ENCODE results near the gene NRG3. TPM values are rescaled to one million over a fixed set of nuclear protein-coding genes. Genes with fewer than 3 reads are reported as not detected.

The NRG3 gene
- total RNA-seq, 4 donors from 2014 or later: 0.20 to 1.1 (median 0.84) TPM; not detected in 1

GRCh38 chr10:82194419-82194818 lies 319.4 kb downstream of the NRG3 start:
- Histone ChIP-seq H3K4me1 (no peaks in the 10 kb centered on the region), H3K36me3 (no peaks in the 10 kb centered on the region), H3K27me3 (no peaks in the 10 kb centered on the region), H3K4me3 (no peak overlapping the region), H3K27ac (no peak overlapping the region), H3K9me3 (peaks cover 0 to 2% (median 0%) of the 10 kb centered on the region in 4 donors)
- DNase-seq (ENCODE audit: low spot score in 2 of 2): no peak
- WGBS, 2 donors: 91 to 92% methylated on average over 7 of the region's 7 CpGs
- no peak for TF ChIP-seq EP300 (IDR thresholded peaks at IDR 0.05)
- no peak for TF ChIP-seq POLR2A (IDR thresholded peaks at IDR 0.05)
- TF ChIP-seq, protein P1, sequence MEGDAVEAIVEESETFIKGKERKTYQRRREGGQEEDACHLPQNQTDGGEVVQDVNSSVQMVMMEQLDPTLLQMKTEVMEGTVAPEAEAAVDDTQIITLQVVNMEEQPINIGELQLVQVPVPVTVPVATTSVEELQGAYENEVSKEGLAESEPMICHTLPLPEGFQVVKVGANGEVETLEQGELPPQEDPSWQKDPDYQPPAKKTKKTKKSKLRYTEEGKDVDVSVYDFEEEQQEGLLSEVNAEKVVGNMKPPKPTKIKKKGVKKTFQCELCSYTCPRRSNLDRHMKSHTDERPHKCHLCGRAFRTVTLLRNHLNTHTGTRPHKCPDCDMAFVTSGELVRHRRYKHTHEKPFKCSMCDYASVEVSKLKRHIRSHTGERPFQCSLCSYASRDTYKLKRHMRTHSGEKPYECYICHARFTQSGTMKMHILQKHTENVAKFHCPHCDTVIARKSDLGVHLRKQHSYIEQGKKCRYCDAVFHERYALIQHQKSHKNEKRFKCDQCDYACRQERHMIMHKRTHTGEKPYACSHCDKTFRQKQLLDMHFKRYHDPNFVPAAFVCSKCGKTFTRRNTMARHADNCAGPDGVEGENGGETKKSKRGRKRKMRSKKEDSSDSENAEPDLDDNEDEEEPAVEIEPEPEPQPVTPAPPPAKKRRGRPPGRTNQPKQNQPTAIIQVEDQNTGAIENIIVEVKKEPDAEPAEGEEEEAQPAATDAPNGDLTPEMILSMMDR (IDR thresholded peaks at IDR 0.05): no peak

- TF ChIP-seq, protein P1 (IDR thresholded peaks at IDR 0.05): no peak
- TF ChIP-seq POLR2A (IDR thresholded peaks at IDR 0.05): no peak
- TF ChIP-seq EP300 (IDR thresholded peaks at IDR 0.05): no peak
- Histone ChIP-seq H3K27ac (no peak overlapping the region), H3K4me3 (no peak overlapping the region), H3K9me3 (no peaks in the 10 kb centered on the region), H3K4me1 (peaks cover 0 to 5% (median 0%) of the 10 kb centered on the region in 4 donors), H3K27me3 (no peaks in the 10 kb centered on the region), H3K36me3 (no peaks in the 10 kb centered on the region)
- 77 to 84% methylated on average over 2 of the region's 2 CpGs for WGBS, 2 donors
- DNase-seq (ENCODE audit: low spot score in 2 of 2): no peak
Measured at GRCh38 chr10:82206831-82207230, 331.8 kb downstream of the NRG3 start.

GRCh38 chr10:82208726-82209125 lies 333.7 kb downstream of the NRG3 start:
- H3K36me3 ChIP-seq: no peaks in the 10 kb centered on the region
- no peak for TF ChIP-seq EP300 (IDR thresholded peaks at IDR 0.05)
- TF ChIP-seq, protein P1 (IDR thresholded peaks at IDR 0.05): no peak
- no peak for TF ChIP-seq POLR2A (IDR thresholded peaks at IDR 0.05)
- H3K27me3 ChIP-seq: no peaks in the 10 kb centered on the region
- no peak for DNase-seq (ENCODE audit: low spot score in 2 of 2)
- H3K27ac ChIP-seq: no peak overlapping the region
- WGBS, 2 donors: 67 to 72% methylated on average over 2 of the region's 2 CpGs
- no peak overlapping the region for H3K4me3 ChIP-seq
- peaks cover 0 to 6% (median 0%) of the 10 kb centered on the region in 4 donors for H3K4me1 ChIP-seq
- no peaks in the 10 kb centered on the region for H3K9me3 ChIP-seq

DNA sequence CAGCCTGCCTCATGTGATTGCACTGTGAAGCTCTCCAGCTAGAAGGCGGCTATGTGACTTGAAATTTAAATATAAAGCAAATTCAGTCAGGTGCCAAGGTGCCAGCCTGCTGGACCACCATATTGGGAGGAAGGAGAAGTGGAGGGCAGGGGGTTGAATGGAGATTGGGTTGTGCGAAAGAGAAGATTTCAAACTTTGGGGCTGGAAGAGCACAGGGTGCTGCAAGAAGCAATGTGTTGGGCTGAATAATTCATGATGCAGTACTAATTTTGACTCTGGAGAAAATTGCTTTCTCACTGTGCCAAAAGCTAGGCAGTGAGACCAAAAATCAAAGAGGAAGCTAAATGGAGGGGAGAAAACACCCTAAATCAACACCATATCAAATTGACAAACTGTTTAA lies 335.3 kb downstream of the NRG3 start:
- H3K27ac ChIP-seq: no peak overlapping the region
- H3K9me3 ChIP-seq: no peaks in the 10 kb centered on the region
- H3K27me3 ChIP-seq: no peaks in the 10 kb centered on the region
- 91 to 94% methylated on average over 2 of the region's 2 CpGs for WGBS, 2 donors
- no peak overlapping the region for H3K4me3 ChIP-seq
- TF ChIP-seq POLR2A (IDR thresholded peaks at IDR 0.05): no peak
- TF ChIP-seq EP300 (IDR thresholded peaks at IDR 0.05): no peak
- TF ChIP-seq, protein P1 (IDR thresholded peaks at IDR 0.05): no peak
- no peak for DNase-seq (ENCODE audit: low spot score in 2 of 2)
- H3K36me3 ChIP-seq: no peaks in the 10 kb centered on the region
- H3K4me1 ChIP-seq: peaks cover 0 to 6% (median 0%) of the 10 kb centered on the region in 4 donors

- H3K27ac ChIP-seq: no peak overlapping the region
- H3K36me3 ChIP-seq: no peaks in the 10 kb centered on the region
- WGBS, 2 donors: 29 to 34% methylated on average over 3 of the region's 3 CpGs
- H3K4me3 ChIP-seq: no peak overlapping the region
- DNase-seq (ENCODE audit: low spot score in 2 of 2): no peak
- no peaks in the 10 kb centered on the region for H3K27me3 ChIP-seq
- H3K9me3 ChIP-seq: no peaks in the 10 kb centered on the region
- peaks cover 0 to 6% (median 0%) of the 10 kb centered on the region in 4 donors for H3K4me1 ChIP-seq
- no peak for TF ChIP-seq POLR2A (IDR thresholded peaks at IDR 0.05)
- TF ChIP-seq EP300 (IDR thresholded peaks at IDR 0.05): no peak
Measured at GRCh38 chr10:82211346-82211745, 336.4 kb downstream of the NRG3 start.

- Histone ChIP-seq H3K36me3 (no peaks in the 10 kb centered on the region), H3K27ac (no peak overlapping the region), H3K4me3 (no peak overlapping the region), H3K4me1 (peaks cover 0 to 6% (median 0%) of the 10 kb centered on the region in 4 donors), H3K27me3 (no peaks in the 10 kb centered on the region), H3K9me3 (no peaks in the 10 kb centered on the region)
- TF ChIP-seq EP300 (IDR thresholded peaks at IDR 0.05) (no peak), POLR2A (IDR thresholded peaks at IDR 0.05) (no peak)
- TF ChIP-seq, protein P1 (IDR thresholded peaks at IDR 0.05): no peak
- WGBS, 2 donors: 56 to 83% methylated on average over 2 of the region's 2 CpGs
- no peak for DNase-seq (ENCODE audit: low spot score in 2 of 2)
Measured at GRCh38 chr10:82212753-82213152, 337.8 kb downstream of the NRG3 start.

Measured in tibial nerve (tissue), 4 donors.